Breast epithelium (tissue), 4 donors: ENCODE results near the gene CFDP1. TPM values are rescaled to one million over a fixed set of nuclear protein-coding genes. Genes with fewer than 3 reads are reported as not detected.
A peak's percentile ranks its signal among the peaks of the same experiment; 100 is the strongest.

Experiments
- DNase-seq, 2 donors: peaks; one replicate each; pipeline ENCODE4 v3.0.0-alpha.2; 2019; ENCODE audit warnings: low spot score in 2 of 2
- H3K27ac ChIP-seq, 2 donors: fragments of 200-600 bp; sonication (generic) in 1 of 2; one replicate each; pipeline ENCODE4 v1.5.1; 2016 to 2019; ENCODE audit warnings: mild to moderate bottlenecking in 1 of 2
- H3K27me3 ChIP-seq, 2 donors: fragments of 200-600 bp; sonication (generic) in 1 of 2; one replicate each; pipeline versions ENCODE4 v1.5.1 to v1.6.0; 2017 to 2019; ENCODE audit warnings: control low read depth in 1 of 2, mild to moderate bottlenecking in 1 of 2
- H3K36me3 ChIP-seq: fragments of 200-600 bp; one replicate; pipeline ENCODE4 v1.5.1; 2019
- H3K4me1 ChIP-seq, 2 donors: fragments of 200-600 bp; sonication (generic); one replicate each; pipeline ENCODE4 v1.5.1; 2016 to 2019; ENCODE audit warnings: control low read depth in 1 of 2
- H3K4me3 ChIP-seq, 3 donors: fragments of 200-600 bp; sonication (generic); 1 replicate in 2 of 3; 2 replicates in 1 of 3; pipeline ENCODE4 v1.5.1; 2016 to 2019; ENCODE audit warnings: mild to moderate bottlenecking in 3 of 3, moderate library complexity in 2 of 3
- H3K9me3 ChIP-seq, 2 donors: fragments of 200-600 bp; sonication (generic) in 1 of 2; one replicate each; pipeline ENCODE4 v1.5.1; 2016 to 2019; ENCODE audit warnings: control low read depth in 1 of 2
- CTCF ChIP-seq, 3 donors: fragments of 450-650 bp; IDR thresholded peaks; one replicate each; pipeline ENCODE4 v1.5.1; 2016 to 2017; ENCODE audit warnings: antibody characterized with exemption in 3 of 3, mild to moderate bottlenecking in 3 of 3, moderate library complexity in 3 of 3
- POLR2A ChIP-seq: fragments of 450-650 bp; IDR thresholded peaks from one replicate; pipeline ENCODE4 v1.6.1; 2016; ENCODE audit warnings: antibody characterized with exemption, mild to moderate bottlenecking, moderate library complexity
- POLR2AphosphoS5 ChIP-seq, 3 donors: sonication (generic); formaldehyde crosslinking; IDR thresholded peaks; one replicate each; pipeline ENCODE4 v1.6.1; 2017; ENCODE audit warnings: antibody characterized with exemption in 3 of 3
- intact Hi-C: fragments of 100-400 bp; cut with DNase I; formaldehyde crosslinking; loops from one replicate; pipeline ENCODE4 v1.15.1; 2023; ENCODE audit warnings: low total_unique reads
- total RNA-seq, 3 donors: library from RNA; depleted of rRNA; stranded (reverse); fragments of >200 nt; gene quantifications; one replicate each; pipeline ENCODE4 v1.1.0, GENCODE V29; 2016

The CFDP1 gene
- total RNA-seq, 3 donors from 2014 or later: 55.5 to 81.9 (median 80.9) TPM

DNA sequence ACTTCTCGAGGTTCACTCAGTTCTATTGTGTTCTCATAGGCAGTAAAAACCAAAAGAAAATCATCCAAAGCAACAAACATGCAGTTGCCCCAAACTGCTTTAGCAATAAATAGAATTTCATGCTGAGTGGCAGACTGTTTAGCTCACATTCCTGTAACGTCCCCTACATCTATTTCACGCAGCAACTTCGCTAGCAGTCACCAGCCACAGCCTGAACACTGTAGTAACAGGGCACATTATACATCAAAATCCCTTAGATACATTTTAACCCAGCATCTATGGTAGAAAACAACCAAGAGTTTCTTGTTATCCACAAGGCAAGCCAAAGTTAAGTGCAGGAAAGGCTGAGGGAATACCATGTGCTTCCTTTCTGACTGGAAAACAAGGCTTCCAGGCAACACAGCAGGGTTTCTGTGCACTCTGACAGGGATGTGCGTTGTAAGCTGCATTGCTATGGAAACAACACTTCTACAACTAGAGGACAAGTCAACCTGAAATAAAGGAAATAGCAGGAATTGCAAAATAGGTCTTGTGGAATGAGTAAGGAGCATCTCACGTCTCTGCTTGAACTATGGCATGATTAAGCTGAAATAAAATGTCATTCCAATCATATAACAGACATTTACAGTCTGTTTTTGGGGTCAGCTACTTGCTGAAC is 55.4 kb downstream of the CFDP1 start:
- intact Hi-C loops: no loop called here
- Histone ChIP-seq H3K27me3 (no peaks in the 10 kb centered on the region), H3K27ac (peak overlapping the region; percentile 21 to 68), H3K9me3 (no peaks in the 10 kb centered on the region), H3K36me3 (no peaks in the 10 kb centered on the region), H3K4me3 (no peak overlapping the region), H3K4me1 (no peaks in the 10 kb centered on the region)
- peak in 1 of 2 donors; percentile 28 for DNase-seq
- TF ChIP-seq CTCF (IDR thresholded peaks at IDR 0.05) (no peak), POLR2AphosphoS5 (IDR thresholded peaks at IDR 0.05) (peak in 1 of 3 donors; percentile 20), POLR2A (no peak)

DNA sequence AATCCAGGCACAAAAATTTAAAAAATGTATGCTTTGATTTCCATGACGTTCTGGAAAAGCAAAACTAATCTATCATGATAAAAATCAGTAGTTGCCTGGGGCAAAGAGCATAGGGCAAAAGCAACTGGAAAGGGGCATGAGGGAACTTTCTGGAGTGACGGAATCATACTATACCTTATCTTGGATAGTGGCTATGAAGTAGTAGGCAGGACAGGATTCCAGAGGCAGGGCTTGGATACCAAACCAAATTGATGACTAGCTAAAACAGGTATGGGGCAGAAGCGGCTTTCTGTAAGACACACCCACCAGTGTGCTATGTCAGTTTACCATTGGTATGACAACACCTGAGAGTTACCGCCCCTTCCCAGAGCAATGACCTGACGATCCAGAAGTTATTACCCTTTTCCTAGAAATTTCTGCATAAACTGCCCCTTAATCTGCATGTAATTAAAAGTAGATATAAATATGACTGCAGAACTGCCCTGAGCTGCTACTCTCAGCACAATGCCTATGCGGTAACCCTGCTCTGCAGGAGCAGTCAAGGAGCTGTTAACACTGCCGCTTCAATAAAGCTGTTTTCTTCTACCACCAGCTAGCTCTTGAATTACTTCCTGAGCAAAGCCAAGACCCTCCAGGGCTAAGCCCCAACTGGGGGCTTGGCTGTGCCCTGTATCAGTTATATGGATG is 56.7 kb downstream of the CFDP1 start:
- Histone ChIP-seq H3K9me3 (no peaks in the 10 kb centered on the region), H3K4me1 (no peaks in the 10 kb centered on the region), H3K27ac (peak overlapping the region; percentile 21 to 68), H3K27me3 (no peaks in the 10 kb centered on the region), H3K36me3 (no peaks in the 10 kb centered on the region), H3K4me3 (no peak overlapping the region)
- no peak for DNase-seq
- no peak for TF ChIP-seq POLR2A
- no peak for TF ChIP-seq POLR2AphosphoS5 (IDR thresholded peaks at IDR 0.05)
- TF ChIP-seq CTCF (IDR thresholded peaks at IDR 0.05): no peak
- intact Hi-C loops: no loop called here

DNA sequence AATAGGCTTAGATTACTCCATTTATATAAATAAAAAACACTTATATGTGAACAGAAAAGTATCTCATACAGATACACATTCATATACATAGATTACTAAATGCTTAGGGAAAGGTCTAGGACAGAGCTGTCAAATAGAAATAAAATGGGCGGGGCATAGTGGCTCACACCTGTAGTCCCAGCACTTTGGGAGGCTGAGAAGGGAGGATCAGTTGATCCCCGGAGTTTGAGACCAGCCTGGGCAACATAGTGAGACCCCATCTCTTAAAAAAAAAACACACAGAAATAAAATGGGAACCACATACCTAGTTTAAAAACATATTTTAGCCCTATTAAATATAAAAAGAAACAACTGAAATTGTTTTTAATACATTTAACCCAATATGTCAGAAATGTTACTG is 58.9 kb downstream of the CFDP1 start:
- no peak overlapping the region for H3K27ac ChIP-seq
- H3K36me3 ChIP-seq: no peaks in the 10 kb centered on the region
- no peak overlapping the region for H3K4me3 ChIP-seq
- no peak for DNase-seq
- TF ChIP-seq CTCF (IDR thresholded peaks at IDR 0.05): no peak
- no peak for TF ChIP-seq POLR2AphosphoS5 (IDR thresholded peaks at IDR 0.05)
- TF ChIP-seq POLR2A: no peak
- intact Hi-C loops: no loop called here
- H3K9me3 ChIP-seq: no peaks in the 10 kb centered on the region
- H3K4me1 ChIP-seq: no peaks in the 10 kb centered on the region
- H3K27me3 ChIP-seq: no peaks in the 10 kb centered on the region

- no peak overlapping the region for H3K27ac ChIP-seq
- H3K4me3 ChIP-seq: no peak overlapping the region
- no peak for DNase-seq
- H3K27me3 ChIP-seq: no peaks in the 10 kb centered on the region
- H3K36me3 ChIP-seq: no peaks in the 10 kb centered on the region
- H3K9me3 ChIP-seq: no peaks in the 10 kb centered on the region
- TF ChIP-seq CTCF (IDR thresholded peaks at IDR 0.05) (no peak), POLR2A (no peak), POLR2AphosphoS5 (IDR thresholded peaks at IDR 0.05) (no peak)
- intact Hi-C loops: no loop called here
- no peaks in the 10 kb centered on the region for H3K4me1 ChIP-seq
Measured at GRCh38 chr16:75372236-75372856, 61.0 kb downstream of the CFDP1 start.

GRCh38 chr16:75371171-75371570 is 62.1 kb downstream of the CFDP1 start:
- TF ChIP-seq POLR2AphosphoS5 (IDR thresholded peaks at IDR 0.05): no peak
- TF ChIP-seq CTCF (IDR thresholded peaks at IDR 0.05): no peak
- TF ChIP-seq POLR2A: no peak
- DNase-seq: no peak
- no peak overlapping the region for H3K4me3 ChIP-seq
- H3K27me3 ChIP-seq: no peaks in the 10 kb centered on the region
- H3K36me3 ChIP-seq: no peaks in the 10 kb centered on the region
- H3K4me1 ChIP-seq: no peaks in the 10 kb centered on the region
- no peak overlapping the region for H3K27ac ChIP-seq
- intact Hi-C loops: no loop called here
- no peaks in the 10 kb centered on the region for H3K9me3 ChIP-seq
